Parathyroid adenoma (tissue), 2 donors: Measurements from ENCODE around the gene CD8B.
"Not testable (repeated sequence)": the region's sequence is repeated elsewhere in the genome, so short reads cannot be mapped to it uniquely, and the experiment has no call there.

Experiments used
- H2AFZ ChIP-seq: fragments of 300-600 bp; sonication (generic); one replicate; pipeline ENCODE4 v1.7.0; 2017; ENCODE audit warnings: antibody characterized with exemption, mild to moderate bottlenecking
- H3K27ac ChIP-seq: fragments of 300-600 bp; sonication (generic); one replicate; pipeline ENCODE4 v1.7.0; 2017
- H3K27me3 ChIP-seq: fragments of 300-600 bp; sonication (generic); one replicate; pipeline ENCODE4 v1.7.0; 2017; ENCODE audit warnings: low read length; ENCODE audit not compliant: control insufficient read depth, insufficient read depth
- H3K36me3 ChIP-seq: fragments of 300-600 bp; sonication (generic); one replicate; pipeline ENCODE4 v1.7.0; 2017; ENCODE audit warnings: low read length; ENCODE audit not compliant: control insufficient read depth, insufficient read depth
- H3K4me1 ChIP-seq: fragments of 300-600 bp; sonication (generic); one replicate; pipeline ENCODE4 v1.7.0; 2017; ENCODE audit warnings: control low read depth
- H3K4me2 ChIP-seq: fragments of 300-600 bp; sonication (generic); one replicate; pipeline ENCODE4 v1.7.0; 2017; ENCODE audit warnings: low read length
- H3K4me3 ChIP-seq: fragments of 300-600 bp; sonication (generic); one replicate; pipeline ENCODE4 v1.7.0; 2017; ENCODE audit warnings: low read depth, low read length
- H3K79me2 ChIP-seq: fragments of 300-600 bp; sonication (generic); one replicate; pipeline ENCODE4 v1.7.0; 2017; ENCODE audit warnings: control low read depth
- H3K9ac ChIP-seq: fragments of 300-600 bp; sonication (generic); one replicate; pipeline ENCODE4 v1.7.0; 2017; ENCODE audit warnings: mild to moderate bottlenecking
- H3K9me3 ChIP-seq: fragments of 300-600 bp; sonication (generic); one replicate; pipeline ENCODE4 v1.7.0; 2017; ENCODE audit warnings: low read length; ENCODE audit not compliant: control insufficient read depth
- TF ChIP-seq, protein P1 (sequence below): fragments of 300-600 bp; sonication (generic); IDR thresholded peaks from one replicate; pipeline ENCODE4 v1.7.0; 2017; ENCODE audit warnings: antibody characterized with exemption, mild to moderate bottlenecking
- donor health status: primary hyperparathyroidism.

The CD8B gene

DNA sequence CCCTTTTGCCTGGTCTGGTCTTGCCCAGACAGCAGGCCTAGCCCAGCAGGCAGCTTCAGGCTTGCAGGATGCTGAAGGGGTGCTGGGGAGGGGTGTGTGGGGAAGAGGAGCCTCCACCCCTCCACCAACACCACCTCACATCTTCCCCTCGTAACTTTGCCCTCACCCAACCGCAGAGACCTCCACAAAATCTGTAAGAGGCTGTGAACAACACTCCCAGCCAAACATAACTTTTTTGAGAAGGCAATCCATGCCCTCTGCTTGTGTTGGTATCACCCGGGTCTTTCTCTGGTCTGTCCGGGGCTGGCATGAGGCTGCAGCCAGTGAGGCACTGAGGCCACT lies 26.2 kb downstream of the CD8B start:
- not testable (repeated sequence) for H2AFZ ChIP-seq, H3K27me3 ChIP-seq, H3K36me3 ChIP-seq, H3K4me3 ChIP-seq, H3K9me3 ChIP-seq, H3K9ac ChIP-seq, H3K4me2 ChIP-seq, H3K27ac ChIP-seq, H3K79me2 ChIP-seq, H3K4me1 ChIP-seq

DNA sequence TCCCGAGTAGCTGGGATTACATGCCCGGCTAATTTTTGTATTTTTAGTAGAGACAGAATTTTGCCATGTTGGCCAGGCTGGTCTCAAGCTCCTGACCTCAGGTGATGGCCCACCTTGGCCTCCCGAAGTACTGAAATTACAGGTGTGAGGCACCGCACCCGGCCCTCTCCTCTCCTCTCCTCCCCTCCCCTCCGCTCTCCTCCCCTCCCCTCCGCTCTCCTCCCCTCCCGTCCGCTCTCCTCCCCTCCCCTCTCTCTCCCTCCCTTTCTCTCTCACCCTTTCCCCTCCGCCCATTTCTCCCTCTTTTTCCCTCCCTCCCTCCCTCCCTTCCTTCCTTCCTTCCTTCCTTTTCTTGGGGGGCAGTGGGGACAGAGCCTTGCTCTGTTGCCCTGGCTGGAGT lies 28.4 kb downstream of the CD8B start:
- H2AFZ ChIP-seq, result no peak overlapping the region
- no peak overlapping the region for H3K9ac ChIP-seq
- H3K27me3 ChIP-seq, result no peaks in the 10 kb centered on the region
- TF ChIP-seq, protein P1, sequence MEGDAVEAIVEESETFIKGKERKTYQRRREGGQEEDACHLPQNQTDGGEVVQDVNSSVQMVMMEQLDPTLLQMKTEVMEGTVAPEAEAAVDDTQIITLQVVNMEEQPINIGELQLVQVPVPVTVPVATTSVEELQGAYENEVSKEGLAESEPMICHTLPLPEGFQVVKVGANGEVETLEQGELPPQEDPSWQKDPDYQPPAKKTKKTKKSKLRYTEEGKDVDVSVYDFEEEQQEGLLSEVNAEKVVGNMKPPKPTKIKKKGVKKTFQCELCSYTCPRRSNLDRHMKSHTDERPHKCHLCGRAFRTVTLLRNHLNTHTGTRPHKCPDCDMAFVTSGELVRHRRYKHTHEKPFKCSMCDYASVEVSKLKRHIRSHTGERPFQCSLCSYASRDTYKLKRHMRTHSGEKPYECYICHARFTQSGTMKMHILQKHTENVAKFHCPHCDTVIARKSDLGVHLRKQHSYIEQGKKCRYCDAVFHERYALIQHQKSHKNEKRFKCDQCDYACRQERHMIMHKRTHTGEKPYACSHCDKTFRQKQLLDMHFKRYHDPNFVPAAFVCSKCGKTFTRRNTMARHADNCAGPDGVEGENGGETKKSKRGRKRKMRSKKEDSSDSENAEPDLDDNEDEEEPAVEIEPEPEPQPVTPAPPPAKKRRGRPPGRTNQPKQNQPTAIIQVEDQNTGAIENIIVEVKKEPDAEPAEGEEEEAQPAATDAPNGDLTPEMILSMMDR, result no peak
- no peak overlapping the region for H3K27ac ChIP-seq
- no peak overlapping the region for H3K4me3 ChIP-seq
- no peaks in the 10 kb centered on the region for H3K36me3 ChIP-seq
- no peaks in the 10 kb centered on the region for H3K9me3 ChIP-seq
- H3K79me2 ChIP-seq, result no peaks in the 10 kb centered on the region
- H3K4me2 ChIP-seq, result no peak overlapping the region
- H3K4me1 ChIP-seq, result no peaks in the 10 kb centered on the region

DNA sequence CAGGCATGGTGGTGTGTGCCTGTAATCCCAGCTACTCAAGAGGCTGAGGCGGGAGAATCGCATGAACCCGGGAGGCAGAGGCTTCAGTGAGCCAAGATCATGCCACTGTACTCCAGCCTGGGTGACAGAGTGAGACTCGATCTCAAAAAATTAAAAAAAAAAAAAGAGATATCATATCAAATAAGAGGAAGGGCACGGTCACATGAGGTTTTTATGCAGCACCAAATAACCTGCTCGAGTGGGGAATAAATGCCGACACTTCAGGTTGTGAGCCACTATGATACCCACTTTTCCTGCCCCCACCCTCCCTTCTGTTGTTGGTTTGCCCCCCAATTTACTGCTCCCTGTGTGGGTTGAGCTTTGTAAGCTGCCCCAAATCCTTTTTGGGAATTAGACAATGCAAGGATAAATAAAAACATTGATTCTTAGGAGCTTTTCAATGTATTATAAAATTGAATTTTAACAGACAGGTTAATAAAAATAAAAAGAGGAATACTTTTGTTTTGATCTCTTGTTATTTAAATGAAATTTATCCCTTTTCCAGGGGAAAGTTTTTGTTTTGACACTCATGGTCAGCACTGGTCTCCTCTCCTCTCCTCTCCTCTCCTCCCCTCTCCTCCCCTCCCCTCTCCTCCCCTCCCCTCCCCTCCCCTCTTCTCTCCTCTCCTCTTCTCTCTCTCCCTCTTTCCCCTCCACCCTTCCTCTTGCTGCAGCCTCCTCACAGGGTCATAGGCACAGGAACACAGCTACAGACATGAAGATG lies 29.2 kb downstream of the CD8B start:
- no peak overlapping the region for H3K4me3 ChIP-seq
- TF ChIP-seq, protein P1, result no peak
- H3K36me3 ChIP-seq, result no peaks in the 10 kb centered on the region
- H3K27me3 ChIP-seq, result no peaks in the 10 kb centered on the region
- H3K9me3 ChIP-seq, result no peaks in the 10 kb centered on the region
- H3K27ac ChIP-seq, result no peak overlapping the region
- no peak overlapping the region for H3K4me2 ChIP-seq
- H3K79me2 ChIP-seq, result no peaks in the 10 kb centered on the region
- H3K9ac ChIP-seq, result no peak overlapping the region
- no peak overlapping the region for H2AFZ ChIP-seq
- no peaks in the 10 kb centered on the region for H3K4me1 ChIP-seq

DNA sequence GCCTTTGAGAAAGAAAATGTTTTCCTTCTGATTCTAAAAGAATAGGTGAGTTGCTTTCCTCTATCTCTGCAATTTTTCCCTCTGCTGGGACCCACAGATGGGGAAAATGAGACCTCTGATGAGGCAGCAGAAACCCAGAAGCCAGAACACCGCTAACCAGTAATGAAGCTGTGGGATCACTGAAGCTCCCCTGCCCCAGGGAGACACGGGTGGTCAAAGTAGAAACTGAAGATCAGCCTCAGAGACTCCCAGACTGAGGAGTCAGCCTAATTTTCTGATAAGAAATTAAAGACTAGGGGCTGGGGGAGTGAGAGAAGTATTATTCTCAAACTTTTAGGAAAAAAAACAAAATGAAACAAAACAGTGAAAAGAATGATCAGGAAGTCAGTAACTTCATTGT lies 30.1 kb downstream of the CD8B start:
- TF ChIP-seq, protein P1, result no peak

DNA sequence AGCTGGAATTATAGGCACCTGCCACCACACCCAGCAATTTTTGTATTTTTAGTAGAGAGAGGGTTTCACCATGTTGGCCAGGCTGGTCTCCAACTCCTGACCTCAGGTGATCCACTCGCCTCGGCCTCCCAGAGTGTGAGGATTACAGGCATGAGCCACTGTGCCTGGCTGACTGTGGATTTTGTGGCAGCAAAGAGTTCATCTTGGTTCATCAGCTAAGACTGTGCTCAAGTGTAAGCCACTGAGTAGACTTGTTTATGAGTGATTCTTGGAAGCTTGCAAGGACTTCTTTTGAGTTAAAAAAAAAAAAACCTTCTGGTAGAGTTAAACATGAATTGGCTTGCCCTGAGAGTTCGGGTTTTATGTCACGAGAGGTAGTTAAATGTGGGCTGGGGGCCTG lies 34.7 kb downstream of the CD8B start:
- no peak overlapping the region for H3K27ac ChIP-seq

More for the DNA sequence above, 30.1 kb downstream of the CD8B start:
- no peak overlapping the region for H3K27ac ChIP-seq
- H3K36me3 ChIP-seq, result no peaks in the 10 kb centered on the region
- no peak overlapping the region for H2AFZ ChIP-seq
- no peaks in the 10 kb centered on the region for H3K27me3 ChIP-seq
- H3K4me2 ChIP-seq, result no peak overlapping the region
- no peaks in the 10 kb centered on the region for H3K79me2 ChIP-seq
- no peak overlapping the region for H3K9ac ChIP-seq
- no peaks in the 10 kb centered on the region for H3K9me3 ChIP-seq
- no peak overlapping the region for H3K4me3 ChIP-seq
- H3K4me1 ChIP-seq, result no peaks in the 10 kb centered on the region

More for the DNA sequence above, 34.7 kb downstream of the CD8B start:
- no peaks in the 10 kb centered on the region for H3K36me3 ChIP-seq
- H3K4me3 ChIP-seq, result no peak overlapping the region
- no peak overlapping the region for H2AFZ ChIP-seq
- no peaks in the 10 kb centered on the region for H3K9me3 ChIP-seq
- no peaks in the 10 kb centered on the region for H3K79me2 ChIP-seq
- TF ChIP-seq, protein P1, result no peak
- H3K4me1 ChIP-seq, result no peaks in the 10 kb centered on the region
- no peaks in the 10 kb centered on the region for H3K27me3 ChIP-seq
- no peak overlapping the region for H3K9ac ChIP-seq
- no peak overlapping the region for H3K4me2 ChIP-seq
